OCI-LY1 (cell line): ENCODE measurements around the gene FBXW5.

ENCODE experiments used
- H2AFZ ChIP-seq: fragments of 200-600 bp; sonication (generic), shearing (Covaris generic); 2 replicates; pipeline ENCODE4 v1.6.0; 2014; ENCODE audit warnings: antibody characterized with exemption, mild to moderate bottlenecking, low read length
- H3F3A ChIP-seq: fragments of 200-600 bp; sonication (generic), shearing (Covaris generic); 2 replicates; pipeline ENCODE4 v1.6.0; 2014; ENCODE audit warnings: mild to moderate bottlenecking, antibody characterized with exemption, low read length, moderate library complexity; ENCODE audit not compliant: insufficient read depth
- H3K27ac ChIP-seq: fragments of 200-600 bp; sonication (generic); 2 replicates; pipeline ENCODE4 v1.5.1; 2014; ENCODE audit warnings: low read length, mixed run types, mild to moderate bottlenecking, low read depth; ENCODE audit not compliant: poor library complexity, severe bottlenecking
- H3K27me3 ChIP-seq: fragments of 200-600 bp; sonication (generic); 2 replicates; pipeline ENCODE4 v1.6.0; 2014; ENCODE audit warnings: antibody characterized with exemption, mild to moderate bottlenecking, low read length, moderate library complexity; ENCODE audit not compliant: insufficient read depth
- H3K36me3 ChIP-seq: fragments of 200-600 bp; sonication (generic); 2 replicates; pipeline ENCODE4 v1.6.1; 2014; ENCODE audit warnings: mild to moderate bottlenecking, antibody characterized with exemption, low read length, moderate library complexity, mixed read lengths; ENCODE audit not compliant: insufficient read depth
- H3K4me1 ChIP-seq: fragments of 200-600 bp; sonication (generic); 2 replicates; pipeline ENCODE4 v1.5.1; 2014; ENCODE audit warnings: mild to moderate bottlenecking, low read length, moderate library complexity; ENCODE audit not compliant: insufficient read depth, severe bottlenecking
- H3K4me2 ChIP-seq: fragments of 200-600 bp; sonication (generic), shearing (Covaris generic); 2 replicates; pipeline ENCODE4 v1.6.1; 2014; ENCODE audit warnings: low read length
- H3K4me3 ChIP-seq: fragments of 200-600 bp; sonication (generic); 2 replicates; pipeline ENCODE4 v1.5.1; 2014; ENCODE audit warnings: low read length, low read depth, mild to moderate bottlenecking, mixed read lengths; ENCODE audit not compliant: poor library complexity, severe bottlenecking
- H3K79me2 ChIP-seq: fragments of 200-600 bp; shearing (Covaris generic); 2 replicates; pipeline ENCODE4 v1.6.1; 2016; ENCODE audit warnings: mixed run types, low read length, mixed read lengths; ENCODE audit not compliant: insufficient read depth
- H3K9ac ChIP-seq: fragments of 200-600 bp; sonication (generic), shearing (Covaris generic); 2 replicates; pipeline ENCODE4 v1.6.1; 2014; ENCODE audit warnings: mild to moderate bottlenecking, low read length, mixed read lengths
- H3K9me2 ChIP-seq: fragments of 200-600 bp; sonication (generic), shearing (Covaris generic); 2 replicates; pipeline ENCODE4 v1.6.1; 2014; ENCODE audit warnings: low read depth, mild to moderate bottlenecking, low read length, mixed read lengths
- H3K9me3 ChIP-seq: fragments of 200-600 bp; shearing (Covaris generic); 2 replicates; pipeline ENCODE4 v1.6.1; 2014; ENCODE audit warnings: low read length, mixed read lengths
- H4K20me1 ChIP-seq: fragments of 200-600 bp; sonication (generic), shearing (Covaris generic); 2 replicates; pipeline ENCODE4 v1.6.0; 2016; ENCODE audit warnings: mild to moderate bottlenecking, low read length; ENCODE audit not compliant: insufficient read depth
- CTCF ChIP-seq: fragments of 200-600 bp; sonication (generic), shearing (Covaris generic); IDR thresholded peaks from 2 replicates; pipeline ENCODE4 v1.5.1; 2017; ENCODE audit warnings: mild to moderate bottlenecking, antibody characterized with exemption, low read length, moderate library complexity, mixed read lengths
- EZH2 ChIP-seq: fragments of 200-600 bp; sonication (generic), shearing (Covaris generic); IDR thresholded peaks from 2 replicates; pipeline ENCODE4 v1.8.0; 2017; ENCODE audit warnings: borderline replicate concordance, mixed run types, mild to moderate bottlenecking, antibody characterized with exemption, low read length, moderate library complexity, mixed read lengths

The FBXW5 gene

GRCh38 chr9:136958898-136959850 is 14.6 kb upstream of the FBXW5 start:
- Histone ChIP-seq H3K4me3 (no peak overlapping the region), H2AFZ (no peak overlapping the region), H3K9me3 (no peaks in the 10 kb centered on the region), H3F3A (no peaks in the 10 kb centered on the region), H3K9me2 (no peaks in the 10 kb centered on the region), H3K9ac (no peak overlapping the region), H3K36me3 (no peaks in the 10 kb centered on the region), H3K27me3 (peaks cover 30% of the 10 kb centered on the region; the same call in 1 of the 2 replicates), H3K79me2 (no peaks in the 10 kb centered on the region), H3K27ac (no peak overlapping the region), H3K4me1 (no peaks in the 10 kb centered on the region), H3K4me2 (no peak overlapping the region), H4K20me1 (no peaks in the 10 kb centered on the region)
- no peak for TF ChIP-seq EZH2
- TF ChIP-seq CTCF = no peak

GRCh38 chr9:136958473-136958872 is 13.9 kb upstream of the FBXW5 start:
- no peak overlapping the region for H3K27ac ChIP-seq
- TF ChIP-seq EZH2 (no peak), CTCF (no peak)
- no peak overlapping the region for H3K4me3 ChIP-seq
- no peak overlapping the region for H3K9ac ChIP-seq
- no peak overlapping the region for H2AFZ ChIP-seq
- no peaks in the 10 kb centered on the region for H3F3A ChIP-seq
- H3K79me2 ChIP-seq = no peaks in the 10 kb centered on the region
- peaks cover 29% of the 10 kb centered on the region; the same call in 1 of the 2 replicates for H3K27me3 ChIP-seq
- no peaks in the 10 kb centered on the region for H3K36me3 ChIP-seq
- H3K4me1 ChIP-seq = no peaks in the 10 kb centered on the region
- no peaks in the 10 kb centered on the region for H3K9me2 ChIP-seq
- no peaks in the 10 kb centered on the region for H4K20me1 ChIP-seq
- H3K4me2 ChIP-seq = no peak overlapping the region
- H3K9me3 ChIP-seq = no peaks in the 10 kb centered on the region

GRCh38 chr9:136957901-136958300 is 13.4 kb upstream of the FBXW5 start:
- no peaks in the 10 kb centered on the region for H3K36me3 ChIP-seq
- no peak overlapping the region for H3K4me2 ChIP-seq
- H3K9me2 ChIP-seq = no peaks in the 10 kb centered on the region
- H3F3A ChIP-seq = no peaks in the 10 kb centered on the region
- H3K79me2 ChIP-seq = no peaks in the 10 kb centered on the region
- TF ChIP-seq EZH2 (no peak), CTCF (no peak)
- no peak overlapping the region for H2AFZ ChIP-seq
- no peak overlapping the region for H3K27ac ChIP-seq
- no peak overlapping the region for H3K4me3 ChIP-seq
- H3K9ac ChIP-seq = no peak overlapping the region
- H3K27me3 ChIP-seq = peaks cover 29% of the 10 kb centered on the region; the same call in 1 of the 2 replicates
- H3K9me3 ChIP-seq = no peaks in the 10 kb centered on the region
- H3K4me1 ChIP-seq = no peaks in the 10 kb centered on the region
- H4K20me1 ChIP-seq = no peaks in the 10 kb centered on the region
